ENCODE measurements around the gene RMRP.
"Not testable (repeated sequence)": the region's sequence is repeated elsewhere in the genome, so short reads cannot be mapped to it uniquely, and the experiment has no call there.

RMRP gene

DNA sequence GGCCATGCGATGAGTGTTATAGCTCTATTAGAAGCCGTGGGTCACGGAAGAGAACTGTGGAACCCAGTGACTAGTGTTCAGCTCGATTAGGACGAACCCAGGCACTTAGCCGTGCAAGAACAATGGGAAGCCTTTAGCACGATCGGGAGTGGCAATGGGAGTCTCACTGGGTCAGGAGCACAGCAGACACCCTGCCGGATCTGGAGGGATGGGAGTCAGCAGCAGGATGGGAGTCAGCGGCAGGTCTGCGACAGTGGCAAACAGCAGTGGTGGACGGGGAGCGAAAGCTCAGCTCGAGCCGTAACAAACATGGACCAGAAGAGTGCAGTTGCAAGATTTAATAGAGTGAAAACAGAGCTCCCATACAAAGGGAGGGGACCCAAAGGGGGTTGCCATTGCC is 17.4 kb downstream of the RMRP start:
- DNase-seq, result not testable (repeated sequence)

DNA sequence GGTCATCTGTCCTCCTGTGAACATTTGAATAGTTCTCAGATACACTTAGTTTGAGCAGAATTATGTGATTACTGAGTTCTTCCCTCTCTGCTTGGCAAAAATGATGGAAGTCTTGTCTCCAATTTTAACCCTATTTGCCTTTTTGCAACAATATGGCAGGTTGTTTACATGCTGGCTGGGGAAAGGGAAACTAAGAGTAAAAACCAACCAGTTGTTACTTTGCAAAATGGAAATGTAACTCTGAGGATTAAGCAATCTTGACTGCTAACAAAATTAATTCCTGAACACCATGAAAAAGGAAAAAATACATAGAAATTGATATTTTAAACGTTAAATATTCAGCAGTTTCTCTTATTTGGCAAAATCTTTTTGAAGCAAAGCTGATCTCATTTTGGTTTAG is 18.2 kb downstream of the RMRP start:
- no peak for DNase-seq

DNA sequence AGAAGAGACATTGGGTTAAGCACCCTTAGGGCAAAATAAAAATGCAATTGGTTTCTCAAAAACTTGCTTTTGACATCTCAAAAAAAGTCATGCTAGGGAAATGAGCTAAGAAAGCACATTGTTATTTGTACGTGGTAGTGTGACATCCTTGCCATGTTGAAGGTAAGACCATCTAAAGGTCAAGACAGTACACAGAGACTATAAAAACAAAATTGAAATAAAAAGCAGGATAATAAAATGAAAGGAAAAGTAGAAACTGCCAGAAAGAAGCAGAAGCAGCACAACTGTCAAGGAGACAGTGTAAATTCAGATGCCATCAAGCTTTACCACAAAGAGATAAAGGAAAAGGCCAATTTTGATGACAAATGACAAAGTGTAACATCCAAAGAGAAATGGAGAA is 18.6 kb downstream of the RMRP start:
- not testable (repeated sequence) for DNase-seq

DNA sequence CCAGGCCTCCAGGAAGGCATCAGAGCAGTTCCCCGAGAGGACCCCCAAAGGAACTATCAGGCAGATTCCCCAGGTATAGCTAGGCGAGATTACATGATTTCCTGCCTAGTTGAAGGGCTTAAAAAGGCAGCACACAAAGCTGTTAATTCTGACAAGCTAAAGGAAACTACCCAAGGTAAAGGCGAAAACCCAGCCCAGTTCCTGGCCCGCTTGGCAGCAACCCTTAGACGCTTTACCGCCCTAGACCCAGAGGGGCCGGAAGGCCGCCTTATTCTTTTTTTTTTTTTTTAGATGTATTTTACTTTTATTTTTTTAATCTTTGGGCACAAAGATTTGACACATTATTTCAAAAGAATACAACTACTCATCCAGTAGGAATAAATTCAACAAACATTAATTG is 19.1 kb downstream of the RMRP start:
- not testable (repeated sequence) for DNase-seq

DNA sequence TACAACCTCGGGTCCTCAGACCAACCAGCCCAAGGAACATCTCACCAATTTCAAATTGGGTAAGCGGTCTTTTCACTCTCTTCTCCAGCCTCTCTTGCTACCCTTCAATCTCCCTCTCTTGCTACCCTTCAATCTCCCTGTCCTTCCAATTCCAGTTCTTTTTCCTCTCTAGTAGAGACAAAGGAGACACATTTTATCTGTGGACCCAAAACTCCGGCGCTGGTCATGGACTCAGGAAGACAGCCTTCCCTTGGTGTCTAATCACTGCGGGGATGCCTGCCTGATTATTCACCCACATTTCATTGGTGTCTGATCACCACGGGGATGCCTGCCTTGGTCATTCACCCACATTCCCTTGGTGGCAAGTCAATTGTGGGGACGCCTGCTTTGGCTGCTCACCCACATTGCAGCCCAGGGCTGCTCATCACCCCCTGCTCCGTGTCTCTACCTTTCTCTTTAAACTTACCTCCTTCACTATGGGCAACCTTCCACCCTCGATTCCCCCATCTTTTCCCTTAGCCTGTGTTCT is 20.3 kb downstream of the RMRP start:
- not testable (repeated sequence) for DNase-seq

DNA sequence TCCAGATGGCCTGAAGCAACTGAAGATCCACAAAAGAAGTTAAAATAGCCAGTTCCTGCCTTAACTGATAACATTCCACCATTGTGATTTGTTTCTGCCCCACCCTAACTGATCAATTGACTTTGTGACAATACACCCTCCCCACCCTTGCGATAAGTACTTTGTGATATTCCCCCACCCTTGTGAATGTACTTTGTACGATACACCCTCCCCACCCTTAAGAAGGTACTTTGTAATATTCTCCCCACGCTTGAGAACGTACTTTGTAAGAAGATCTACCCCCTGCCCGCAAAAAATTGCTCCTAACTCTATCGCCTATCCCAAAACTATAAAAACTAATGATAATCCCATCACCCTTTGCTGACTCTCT is 21.0 kb downstream of the RMRP start:
- not testable (repeated sequence) for DNase-seq

DNA sequence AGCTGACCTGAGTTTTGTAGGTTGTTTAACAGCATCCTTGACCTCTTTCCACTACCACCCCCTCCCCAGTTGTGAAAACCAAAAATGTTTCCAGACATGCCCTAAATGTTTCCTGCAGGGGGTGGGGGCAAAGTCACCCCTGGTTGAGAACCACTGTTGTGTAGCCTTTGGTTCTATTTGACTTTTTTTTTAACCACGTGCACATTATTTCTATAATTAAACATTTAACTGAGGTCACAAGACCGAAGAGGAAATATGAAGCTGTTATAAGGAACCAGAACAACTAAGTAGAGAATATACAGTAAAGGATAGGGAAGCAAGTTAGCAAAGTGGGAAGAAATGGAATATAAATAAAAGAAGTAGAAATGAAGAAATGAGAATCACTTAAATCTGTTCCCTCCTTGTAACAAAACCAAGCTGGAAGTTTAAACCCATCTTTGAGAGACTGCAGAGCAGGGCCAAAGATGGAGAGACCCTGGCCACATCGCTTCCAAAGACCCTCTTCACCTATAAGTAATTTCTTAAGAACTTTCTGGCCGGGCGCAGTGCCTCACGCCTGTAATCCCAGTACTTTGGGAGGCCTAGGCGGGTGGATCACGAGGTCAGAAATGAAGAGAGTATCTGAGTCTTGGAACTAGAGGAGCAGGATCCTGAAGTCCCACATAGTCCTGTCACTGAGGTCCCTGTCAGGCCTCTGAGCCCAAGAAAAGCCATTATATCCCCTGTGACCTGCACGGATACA is 21.5 kb downstream of the RMRP start:
- no peak for DNase-seq

DNA sequence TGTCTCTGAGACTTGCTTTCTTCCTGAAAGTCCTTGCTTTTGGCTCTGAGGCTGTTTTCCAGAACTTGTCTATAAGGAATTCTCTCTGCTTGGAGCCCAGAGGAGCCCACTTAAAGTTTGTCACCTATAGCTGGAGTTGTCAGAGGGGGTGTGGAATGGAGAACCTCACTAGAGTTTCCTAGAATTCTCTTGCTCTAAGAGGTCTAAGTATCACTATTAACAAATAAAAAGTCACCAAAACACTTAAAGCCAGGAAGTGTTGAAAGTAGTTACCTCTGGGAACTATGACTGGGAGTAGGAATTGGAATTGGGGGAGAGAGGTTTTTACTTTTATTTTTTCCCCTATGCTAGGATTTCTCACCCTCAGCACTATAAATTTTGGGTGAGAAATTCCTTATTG is 22.1 kb downstream of the RMRP start:
- DNase-seq, result no peak

DNA sequence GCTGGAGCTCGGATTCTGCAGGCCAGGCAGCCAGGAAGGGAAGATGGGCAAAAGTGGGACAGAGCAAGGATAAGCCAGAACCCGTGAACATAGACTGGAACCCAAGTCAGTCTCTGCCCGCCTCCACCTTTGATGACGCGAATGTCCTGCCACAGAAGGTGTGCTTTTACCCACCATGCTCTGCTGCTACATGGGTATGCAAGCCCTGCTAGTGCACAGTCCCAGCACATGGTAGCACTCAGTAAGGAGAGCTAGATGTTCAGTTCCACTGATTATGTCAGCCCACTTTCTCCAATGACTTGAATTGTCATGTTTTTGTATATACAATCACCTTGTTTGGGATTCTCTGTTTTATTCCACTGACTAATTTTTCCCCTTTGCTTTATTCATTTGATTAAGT is 28.2 kb downstream of the RMRP start:
- no peak for DNase-seq

DNA sequence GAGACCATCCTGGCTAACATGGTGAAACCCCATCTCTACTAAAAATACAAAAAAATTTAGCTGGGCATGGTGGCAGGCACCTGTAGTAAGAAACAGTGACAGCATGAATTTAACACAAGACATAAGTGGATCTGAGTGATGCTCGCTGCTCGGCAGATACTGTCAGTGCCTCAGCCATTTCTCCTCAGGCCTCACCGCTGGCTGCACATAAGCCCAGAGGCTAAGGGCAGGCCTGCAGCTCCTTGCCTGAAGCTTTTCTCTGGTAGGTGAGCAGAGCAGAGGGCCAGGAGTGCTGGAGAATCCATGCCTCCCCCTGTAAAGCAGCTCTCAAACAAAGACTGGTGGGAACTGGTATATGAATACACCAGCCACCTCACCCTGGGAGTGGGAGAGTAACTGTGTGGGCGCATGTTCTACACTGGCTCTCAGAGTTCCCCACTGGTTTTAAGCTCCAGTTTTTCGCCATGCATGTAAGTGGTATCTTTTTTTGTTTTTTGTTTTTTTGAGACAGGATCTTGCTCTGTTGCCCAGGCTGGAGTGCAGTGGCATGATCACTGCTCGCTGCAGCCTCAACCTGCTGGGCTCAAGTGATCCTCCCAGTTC is 29.3 kb downstream of the RMRP start:
- no peak for DNase-seq

GRCh38 chr9:35627575-35627974 is 30.2 kb downstream of the RMRP start:
- DNase-seq, result no peak

DNA sequence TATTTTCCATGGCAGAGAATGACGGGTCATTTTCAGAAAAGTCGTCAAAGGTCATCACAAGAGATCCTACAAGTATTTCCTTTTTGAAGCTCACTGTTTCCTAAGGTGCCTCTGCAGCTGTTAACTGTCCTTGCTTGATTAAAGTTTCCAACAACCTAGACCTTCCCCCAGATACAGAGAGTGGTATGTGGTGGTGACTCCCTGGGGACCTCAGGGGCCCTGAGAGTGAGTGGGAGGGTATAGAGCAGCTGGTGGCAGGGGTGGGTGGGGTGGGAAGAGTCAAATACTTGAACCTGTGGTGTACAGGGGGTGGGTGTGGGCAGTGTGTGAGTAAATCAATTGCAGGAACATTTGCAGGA is 38.0 kb downstream of the RMRP start:
- no peak for DNase-seq

- no peak for DNase-seq
Measured at GRCh38 chr9:35618854-35619799, 38.7 kb downstream of the RMRP start.

DNA sequence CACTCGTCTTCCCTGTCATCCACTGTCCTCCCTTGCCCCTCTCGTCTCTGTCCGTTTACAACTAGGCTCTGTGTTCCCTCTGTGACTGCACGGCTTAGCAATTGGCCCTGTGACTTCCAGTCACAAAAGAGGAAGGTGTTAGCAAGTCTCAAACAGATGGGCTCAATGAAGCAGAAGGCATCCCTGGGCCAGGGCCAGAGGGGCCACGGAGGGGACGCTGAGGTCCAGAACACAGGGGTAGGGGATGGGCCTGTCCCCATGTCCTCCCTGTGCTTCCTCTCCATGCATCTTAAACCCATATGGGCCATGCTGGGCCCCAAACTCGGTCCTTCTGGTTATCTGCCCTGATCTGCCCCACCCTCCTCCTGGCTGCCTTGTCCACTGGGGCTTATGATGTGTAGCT is 39.5 kb downstream of the RMRP start, which contains the start of gene CD72:
Gene CD72 (minus strand): TSS at position 89 of the 403 bp plus-strand sequence. CDS start 110 bp downstream, outside the sequence.
- no peak for DNase-seq

- no peak for DNase-seq
Measured at GRCh38 chr9:35617548-35617947, 40.3 kb downstream of the RMRP start.

DNA sequence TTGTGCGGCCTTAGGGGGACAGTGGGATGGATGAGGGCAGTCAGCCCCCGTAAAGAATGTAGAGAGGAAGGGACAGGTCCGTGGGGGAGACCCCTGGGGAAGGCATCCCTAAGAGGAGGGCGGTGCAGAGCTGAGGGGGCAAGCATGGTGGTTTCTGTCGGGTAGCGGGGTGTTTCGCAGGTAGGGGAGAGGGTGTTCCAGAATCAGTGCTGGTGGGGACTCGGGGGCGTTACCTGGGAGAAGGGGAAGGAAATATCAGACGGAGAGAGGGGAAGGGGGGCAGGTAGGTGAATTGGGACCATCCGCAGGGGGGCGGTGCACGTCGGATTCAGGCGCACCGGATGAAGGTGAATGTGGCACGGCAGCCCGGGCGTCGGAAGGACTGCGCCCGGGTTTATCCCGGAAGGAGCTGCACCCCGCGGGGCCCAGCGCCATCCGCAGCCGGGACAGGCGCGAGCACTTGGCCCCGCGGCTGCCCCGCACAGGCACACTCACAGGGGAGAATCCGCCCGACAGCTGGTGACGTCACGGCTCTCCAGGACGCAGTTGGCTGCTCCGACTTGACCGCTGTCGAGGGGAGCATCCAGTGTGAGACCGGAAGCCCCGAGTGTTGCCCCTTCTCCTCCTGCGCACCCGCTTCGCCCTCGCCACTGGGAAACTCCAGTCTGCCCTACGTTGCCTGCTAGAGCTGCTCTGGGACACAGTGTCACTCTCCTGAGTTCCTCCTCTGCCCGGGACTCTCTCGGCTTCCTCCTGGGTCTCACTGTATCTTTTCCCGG is 40.9 kb downstream of the RMRP start:
- DNase-seq, result no peak

DNA sequence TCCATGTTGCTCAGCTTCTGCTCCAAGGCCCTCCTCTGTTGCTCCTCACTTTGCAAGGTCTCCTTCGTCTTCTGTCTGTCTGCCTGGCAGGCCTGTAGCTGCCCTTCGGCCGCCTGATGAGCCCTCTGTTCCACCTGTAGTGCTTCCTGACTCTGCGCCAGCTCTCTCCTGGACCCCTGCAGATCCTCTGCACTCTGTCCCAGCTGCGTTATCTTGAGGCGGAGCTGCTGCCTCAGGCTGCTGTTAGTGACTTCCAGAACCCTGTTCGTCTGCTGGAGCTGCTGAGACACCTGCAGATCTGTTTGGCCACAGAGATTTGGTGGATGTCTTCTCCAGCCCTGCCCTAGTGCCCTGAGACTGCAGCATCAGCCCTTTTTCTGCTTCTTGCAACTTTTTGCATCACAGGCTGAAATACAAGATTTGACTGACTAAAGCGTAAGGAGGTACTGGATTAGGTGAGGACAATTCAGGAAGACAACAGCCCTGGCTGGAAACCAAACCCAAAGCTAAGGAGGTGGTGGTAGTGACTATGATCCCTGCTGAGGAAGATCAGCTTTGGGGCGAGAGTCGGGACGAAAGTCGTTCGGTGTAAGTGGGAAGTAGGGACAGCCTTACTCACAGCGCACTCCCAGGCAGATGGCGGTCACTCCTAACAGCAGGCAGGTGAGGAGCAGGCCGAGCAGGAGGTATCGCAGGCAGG is 41.7 kb downstream of the RMRP start:
- DNase-seq, result no peak

DNA sequence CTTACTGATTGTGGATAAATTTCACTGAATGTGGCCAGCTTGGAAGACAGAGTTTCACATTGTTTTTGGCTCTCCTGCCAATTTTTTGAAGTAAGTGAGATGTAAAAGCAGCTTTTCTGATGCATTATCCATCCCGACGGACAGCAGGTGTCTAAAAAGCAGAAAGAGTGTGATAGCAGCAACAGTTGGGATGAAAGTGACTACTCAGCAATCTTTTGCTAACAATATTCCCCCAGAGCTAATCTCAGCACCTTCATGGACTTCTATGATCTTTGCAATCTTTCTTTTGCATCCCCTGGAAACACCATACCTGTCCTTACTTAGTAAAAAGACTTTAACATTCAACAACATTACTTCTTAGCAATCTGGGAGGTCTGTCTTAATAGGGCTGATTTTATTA is 45.0 kb downstream of the RMRP start:
- no peak for DNase-seq

DNA sequence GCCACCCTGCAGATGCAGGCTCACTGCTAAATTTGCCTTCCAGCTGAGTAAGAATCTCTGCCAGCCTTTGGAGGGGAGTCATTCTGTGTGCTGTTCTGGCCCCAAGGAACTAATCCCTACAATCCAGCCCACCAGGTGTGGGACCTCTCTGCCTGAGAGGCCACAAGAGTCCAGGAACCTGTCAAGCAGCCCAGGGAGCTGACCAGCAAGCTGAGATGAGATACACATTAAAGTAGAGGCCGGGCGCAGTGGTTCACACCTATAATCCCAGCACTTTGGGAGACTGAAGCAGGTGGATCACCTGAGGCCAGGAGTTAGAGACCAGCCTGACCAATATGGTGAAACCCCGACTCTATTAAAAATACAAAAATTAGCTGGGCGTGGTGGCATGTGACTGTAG is 45.8 kb downstream of the RMRP start:
- DNase-seq, result not testable (repeated sequence)

DNA sequence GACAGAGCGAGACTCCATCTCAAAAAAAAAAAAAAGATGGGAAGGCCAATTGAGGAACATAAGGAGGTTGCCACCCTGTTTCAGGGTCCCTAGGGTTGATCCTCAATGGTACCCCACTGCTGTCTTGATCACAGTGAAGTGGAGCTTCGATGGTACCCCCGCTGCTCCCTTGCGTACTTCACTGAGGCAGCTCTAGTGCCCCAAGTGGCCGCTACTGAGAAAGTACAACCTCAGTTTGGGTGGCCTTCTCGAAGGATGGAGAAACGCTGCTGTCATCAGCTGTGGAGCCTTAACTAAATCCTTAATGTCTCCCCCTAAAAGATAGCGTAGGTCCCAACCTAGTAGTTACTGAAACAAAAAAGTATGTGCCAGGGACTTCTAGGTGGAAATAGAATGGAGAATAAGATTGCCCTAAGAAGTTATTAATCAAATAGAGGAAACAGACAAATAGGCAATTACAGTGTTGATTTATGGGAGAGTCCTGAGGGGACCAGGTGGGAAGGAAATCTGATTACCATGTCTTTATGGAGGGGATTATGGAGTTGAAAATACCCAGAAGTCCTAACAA is 46.5 kb downstream of the RMRP start:
- no peak for DNase-seq

- DNase-seq, result no peak
Measured at GRCh38 chr9:35609820-35610163, 48.0 kb downstream of the RMRP start.
